DOHH2 (cell line): ENCODE results near the gene INPP4A.

Source experiments
- EZH2phosphoT487 ChIP-seq: fragments of 200-600 bp; sonication (generic); IDR thresholded peaks from 2 replicates; pipeline ENCODE4 v1.6.1; 2017; ENCODE audit warnings: borderline replicate concordance, mild to moderate bottlenecking, antibody characterized with exemption, low read length, moderate library complexity, mixed read lengths
- TF ChIP-seq, protein P1 (sequence below): fragments of 200-600 bp; sonication (generic); IDR thresholded peaks from one replicate; pipeline ENCODE4 v1.5.1; 2014; ENCODE audit warnings: antibody characterized with exemption, mild to moderate bottlenecking, low read depth, low read length; ENCODE audit not compliant: poor library complexity, severe bottlenecking

DNA sequence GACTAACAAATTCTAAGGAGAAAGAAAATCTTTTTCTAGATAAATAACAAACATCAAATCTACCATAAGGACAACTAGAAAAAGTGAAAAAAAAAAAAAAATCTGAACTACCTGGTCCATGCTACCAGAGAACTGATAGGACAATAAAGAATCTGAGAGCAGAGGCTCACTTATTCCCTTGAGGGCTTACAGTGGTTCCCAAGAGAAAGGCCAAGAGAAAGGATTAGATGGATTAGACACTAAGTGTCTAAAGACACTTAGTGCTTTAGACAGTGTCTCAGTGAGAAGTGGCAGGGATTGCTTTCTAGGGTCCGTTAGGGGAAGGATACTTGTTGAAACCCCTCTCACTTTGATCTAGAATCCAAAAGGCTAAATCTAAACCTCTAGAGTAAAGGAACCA, 85.5 kb downstream of the INPP4A start:
- TF ChIP-seq, protein P1, sequence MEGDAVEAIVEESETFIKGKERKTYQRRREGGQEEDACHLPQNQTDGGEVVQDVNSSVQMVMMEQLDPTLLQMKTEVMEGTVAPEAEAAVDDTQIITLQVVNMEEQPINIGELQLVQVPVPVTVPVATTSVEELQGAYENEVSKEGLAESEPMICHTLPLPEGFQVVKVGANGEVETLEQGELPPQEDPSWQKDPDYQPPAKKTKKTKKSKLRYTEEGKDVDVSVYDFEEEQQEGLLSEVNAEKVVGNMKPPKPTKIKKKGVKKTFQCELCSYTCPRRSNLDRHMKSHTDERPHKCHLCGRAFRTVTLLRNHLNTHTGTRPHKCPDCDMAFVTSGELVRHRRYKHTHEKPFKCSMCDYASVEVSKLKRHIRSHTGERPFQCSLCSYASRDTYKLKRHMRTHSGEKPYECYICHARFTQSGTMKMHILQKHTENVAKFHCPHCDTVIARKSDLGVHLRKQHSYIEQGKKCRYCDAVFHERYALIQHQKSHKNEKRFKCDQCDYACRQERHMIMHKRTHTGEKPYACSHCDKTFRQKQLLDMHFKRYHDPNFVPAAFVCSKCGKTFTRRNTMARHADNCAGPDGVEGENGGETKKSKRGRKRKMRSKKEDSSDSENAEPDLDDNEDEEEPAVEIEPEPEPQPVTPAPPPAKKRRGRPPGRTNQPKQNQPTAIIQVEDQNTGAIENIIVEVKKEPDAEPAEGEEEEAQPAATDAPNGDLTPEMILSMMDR: no peak
- no peak for TF ChIP-seq EZH2phosphoT487
